Measurements from ENCODE around the gene OR1K1.
A peak's percentile ranks its signal among the peaks of the same experiment; 100 is the strongest.

OR1K1 gene

DNA sequence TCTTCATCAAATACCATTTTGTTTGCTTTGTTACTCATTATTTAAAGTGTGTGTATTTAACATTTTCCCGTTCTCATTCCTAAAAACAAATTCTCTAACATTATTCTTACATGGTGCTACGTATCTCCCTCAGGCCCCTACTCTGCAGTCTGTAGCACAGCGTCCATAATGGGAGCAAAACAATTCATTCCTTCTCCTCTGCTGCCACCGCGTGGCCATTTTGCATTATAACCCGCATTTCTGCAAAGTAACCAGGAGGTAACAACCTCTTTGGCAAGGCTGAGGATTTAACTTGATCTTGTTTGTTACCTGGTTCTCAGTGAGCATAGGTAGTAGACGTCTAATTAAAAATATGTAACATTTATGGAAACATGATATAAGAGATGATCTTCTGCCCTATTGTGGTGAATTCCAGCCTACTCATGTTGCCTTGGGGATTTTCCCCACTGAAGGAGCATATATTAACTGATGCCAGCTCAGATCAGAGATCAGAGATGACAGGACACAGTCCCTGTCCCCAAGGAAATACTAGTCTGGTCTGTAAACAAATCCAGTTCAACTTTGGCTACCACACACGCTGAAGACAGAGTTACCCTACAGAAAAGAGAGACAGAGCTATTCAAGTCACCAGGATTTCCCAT is 10.5 kb downstream of the OR1K1 start:
- H2AFZ ChIP-seq: peak overlapping the region; percentile 64
- H3K27me3 ChIP-seq (ENCODE audit: control insufficient read depth, insufficient read depth, low read length): no peaks in the 10 kb centered on the region
- no peak overlapping the region for H3K27ac ChIP-seq
- TF ChIP-seq, protein P1, sequence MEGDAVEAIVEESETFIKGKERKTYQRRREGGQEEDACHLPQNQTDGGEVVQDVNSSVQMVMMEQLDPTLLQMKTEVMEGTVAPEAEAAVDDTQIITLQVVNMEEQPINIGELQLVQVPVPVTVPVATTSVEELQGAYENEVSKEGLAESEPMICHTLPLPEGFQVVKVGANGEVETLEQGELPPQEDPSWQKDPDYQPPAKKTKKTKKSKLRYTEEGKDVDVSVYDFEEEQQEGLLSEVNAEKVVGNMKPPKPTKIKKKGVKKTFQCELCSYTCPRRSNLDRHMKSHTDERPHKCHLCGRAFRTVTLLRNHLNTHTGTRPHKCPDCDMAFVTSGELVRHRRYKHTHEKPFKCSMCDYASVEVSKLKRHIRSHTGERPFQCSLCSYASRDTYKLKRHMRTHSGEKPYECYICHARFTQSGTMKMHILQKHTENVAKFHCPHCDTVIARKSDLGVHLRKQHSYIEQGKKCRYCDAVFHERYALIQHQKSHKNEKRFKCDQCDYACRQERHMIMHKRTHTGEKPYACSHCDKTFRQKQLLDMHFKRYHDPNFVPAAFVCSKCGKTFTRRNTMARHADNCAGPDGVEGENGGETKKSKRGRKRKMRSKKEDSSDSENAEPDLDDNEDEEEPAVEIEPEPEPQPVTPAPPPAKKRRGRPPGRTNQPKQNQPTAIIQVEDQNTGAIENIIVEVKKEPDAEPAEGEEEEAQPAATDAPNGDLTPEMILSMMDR (IDR thresholded peaks at IDR 0.05): peak; percentile 55
- no peaks in the 10 kb centered on the region for H3K79me2 ChIP-seq
- peak overlapping the region; percentile 2 for H3K4me2 ChIP-seq (ENCODE audit: low read length)
- no peaks in the 10 kb centered on the region for H3K36me3 ChIP-seq (ENCODE audit: control insufficient read depth, insufficient read depth, low read length)
- H3K4me3 ChIP-seq (ENCODE audit: low read depth, low read length): no peak overlapping the region
- H3K9me3 ChIP-seq (ENCODE audit: control insufficient read depth, low read length): no peaks in the 10 kb centered on the region
- H3K4me1 ChIP-seq: no peaks in the 10 kb centered on the region
- H3K9ac ChIP-seq: no peak overlapping the region

DNA sequence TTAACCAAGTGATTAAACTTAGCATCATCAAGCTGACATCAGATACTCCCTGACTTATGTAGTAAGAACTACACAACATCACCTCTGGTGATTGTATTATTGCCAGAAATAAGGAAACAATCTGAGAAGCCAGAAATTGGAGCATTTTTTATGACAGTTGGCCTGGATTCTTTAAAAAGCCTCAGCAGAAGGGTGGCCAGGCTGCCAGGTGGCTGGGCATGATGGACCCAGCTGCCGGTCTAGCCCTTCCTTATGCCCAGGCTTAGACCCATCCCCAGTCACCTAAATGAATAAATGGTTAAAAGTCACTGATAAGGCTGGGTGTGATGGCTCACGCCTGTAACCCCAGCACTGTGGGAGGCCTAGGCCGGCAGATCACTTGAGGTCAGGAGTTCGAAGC is 12.8 kb downstream of the OR1K1 start:
- TF ChIP-seq, protein P1 (IDR thresholded peaks at IDR 0.05): no peak
- Histone ChIP-seq H3K4me3 (ENCODE audit: low read depth, low read length) (no peak overlapping the region), H3K27ac (no peak overlapping the region), H3K4me2 (ENCODE audit: low read length) (no peak overlapping the region), H3K4me1 (no peaks in the 10 kb centered on the region), H3K79me2 (no peaks in the 10 kb centered on the region), H3K27me3 (ENCODE audit: control insufficient read depth, insufficient read depth, low read length) (no peaks in the 10 kb centered on the region), H3K36me3 (ENCODE audit: control insufficient read depth, insufficient read depth, low read length) (no peaks in the 10 kb centered on the region), H3K9me3 (ENCODE audit: control insufficient read depth, low read length) (no peaks in the 10 kb centered on the region), H2AFZ (no peak overlapping the region), H3K9ac (no peak overlapping the region)

DNA sequence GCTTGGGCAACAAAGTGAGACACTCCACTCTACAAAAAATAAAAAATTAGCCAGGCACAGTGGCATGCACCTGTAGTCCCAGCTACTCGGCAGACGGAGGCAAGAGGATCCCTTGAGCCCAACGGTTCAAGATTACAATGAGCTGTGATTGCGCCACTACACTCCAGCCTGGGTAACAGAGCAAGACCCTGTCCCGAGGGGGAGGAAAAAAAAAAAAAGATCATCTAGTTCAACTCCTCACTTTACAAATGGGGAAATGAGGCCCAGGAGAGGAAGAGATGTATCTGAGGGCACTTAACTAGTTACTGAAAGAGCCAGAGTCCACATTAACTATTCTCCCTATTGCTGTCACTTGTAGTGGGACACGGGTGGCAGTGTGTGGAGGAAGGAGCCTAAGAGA is 14.6 kb downstream of the OR1K1 start:
- TF ChIP-seq, protein P1 (IDR thresholded peaks at IDR 0.05): no peak
- no peak overlapping the region for H3K4me3 ChIP-seq (ENCODE audit: low read depth, low read length)
- H3K27me3 ChIP-seq (ENCODE audit: control insufficient read depth, insufficient read depth, low read length): no peaks in the 10 kb centered on the region
- H3K27ac ChIP-seq: no peak overlapping the region
- no peaks in the 10 kb centered on the region for H3K79me2 ChIP-seq
- peaks cover 3% of the 10 kb centered on the region for H3K4me1 ChIP-seq
- H3K9me3 ChIP-seq (ENCODE audit: control insufficient read depth, low read length): no peaks in the 10 kb centered on the region
- no peak overlapping the region for H3K4me2 ChIP-seq (ENCODE audit: low read length)
- H3K9ac ChIP-seq: no peak overlapping the region
- H3K36me3 ChIP-seq (ENCODE audit: control insufficient read depth, insufficient read depth, low read length): no peaks in the 10 kb centered on the region
- H2AFZ ChIP-seq: no peak overlapping the region

DNA sequence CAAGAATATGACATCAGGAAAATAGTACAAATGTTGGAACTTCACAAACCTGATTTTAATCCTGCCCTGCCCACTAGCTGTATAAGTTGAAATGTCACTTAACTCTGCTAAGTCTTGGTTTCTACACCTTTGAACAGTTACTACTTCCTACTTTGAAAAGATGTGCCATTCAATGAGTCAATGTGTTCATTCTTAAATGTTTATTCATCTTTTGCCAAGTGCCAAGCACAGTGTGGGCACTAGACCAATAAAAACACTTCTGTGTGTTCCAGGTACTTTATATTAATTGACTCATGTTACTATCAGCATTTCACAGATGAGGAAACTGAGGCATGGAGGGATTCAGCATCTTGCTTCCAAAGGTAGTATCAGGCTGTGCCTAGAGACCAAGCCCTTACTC is 15.6 kb downstream of the OR1K1 start:
- Histone ChIP-seq H3K9me3 (ENCODE audit: control insufficient read depth, low read length) (no peaks in the 10 kb centered on the region), H3K4me3 (ENCODE audit: low read depth, low read length) (no peak overlapping the region), H2AFZ (no peak overlapping the region), H3K4me1 (peaks cover 3% of the 10 kb centered on the region), H3K27me3 (ENCODE audit: control insufficient read depth, insufficient read depth, low read length) (no peaks in the 10 kb centered on the region), H3K27ac (no peak overlapping the region), H3K36me3 (ENCODE audit: control insufficient read depth, insufficient read depth, low read length) (no peaks in the 10 kb centered on the region), H3K9ac (no peak overlapping the region), H3K79me2 (no peaks in the 10 kb centered on the region), H3K4me2 (ENCODE audit: low read length) (no peak overlapping the region)
- TF ChIP-seq, protein P1 (IDR thresholded peaks at IDR 0.05): no peak

Data from parathyroid adenoma (tissue), 2 donors.